Astrocyte of the hippocampus (primary cell): ENCODE results near the gene KCNG2.

Experiments used
- DNase-seq: peaks from one replicate; pipeline ENCODE4 v3.0.0; 2011; ENCODE audit warnings: low read depth, low spot score

Gene KCNG2

DNA sequence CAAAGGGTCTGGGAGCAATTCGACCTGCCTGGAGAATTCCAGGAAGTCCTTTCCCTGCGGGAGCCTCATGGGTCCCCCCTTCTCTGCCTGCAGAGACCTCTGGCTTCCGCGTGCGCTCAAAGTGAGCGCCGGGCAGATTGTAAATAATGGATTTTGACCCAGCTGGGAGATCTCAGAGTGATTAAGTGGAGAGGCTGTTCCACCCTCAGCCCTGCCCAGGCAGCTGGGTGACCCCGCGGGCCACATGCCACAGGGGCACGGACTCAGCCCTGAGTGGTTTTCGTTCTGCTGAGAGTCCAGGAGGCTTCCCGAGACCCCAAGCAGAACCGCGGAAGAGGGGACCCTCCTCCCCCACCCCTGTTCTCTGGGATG is 1.2 kb downstream of the KCNG2 start:
- no peak for DNase-seq

DNA sequence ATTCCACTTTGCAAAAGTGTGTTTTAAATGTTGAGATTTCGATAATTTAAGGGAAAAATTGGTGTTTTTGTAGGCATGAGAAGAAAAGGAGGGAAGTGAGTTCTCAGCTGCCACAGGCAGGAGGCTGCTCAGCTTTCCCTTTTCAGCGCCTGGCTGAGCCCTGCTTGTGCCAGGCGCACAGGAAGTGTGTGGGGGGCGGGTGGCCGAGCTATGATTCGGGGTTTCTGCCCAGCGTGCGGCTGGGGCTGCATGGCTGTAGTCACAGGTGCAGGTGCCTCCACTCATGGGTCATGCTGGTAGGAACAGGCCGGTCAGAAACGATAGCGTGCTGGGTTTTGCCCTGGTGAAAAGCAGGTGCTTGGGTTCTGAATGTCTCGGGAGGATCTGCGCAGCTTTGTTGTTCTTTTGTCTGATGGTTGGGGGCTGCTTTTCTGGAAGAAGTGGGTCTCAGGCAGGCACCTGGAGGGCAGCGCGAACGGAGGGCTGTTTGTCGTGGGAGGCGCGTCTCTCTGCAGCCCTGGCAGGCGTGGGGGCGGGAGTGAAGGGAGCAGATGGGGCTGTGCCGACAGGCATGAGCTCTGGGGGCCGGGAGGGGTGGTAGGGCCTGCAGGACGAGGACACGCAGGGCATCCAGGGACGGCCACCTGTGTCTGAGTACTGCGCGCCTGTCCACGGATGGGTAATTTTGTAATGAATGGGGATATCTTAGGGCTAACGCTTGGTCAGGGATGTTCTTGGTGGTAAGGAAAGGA is 2.1 kb downstream of the KCNG2 start:
- DNase-seq = no peak

DNA sequence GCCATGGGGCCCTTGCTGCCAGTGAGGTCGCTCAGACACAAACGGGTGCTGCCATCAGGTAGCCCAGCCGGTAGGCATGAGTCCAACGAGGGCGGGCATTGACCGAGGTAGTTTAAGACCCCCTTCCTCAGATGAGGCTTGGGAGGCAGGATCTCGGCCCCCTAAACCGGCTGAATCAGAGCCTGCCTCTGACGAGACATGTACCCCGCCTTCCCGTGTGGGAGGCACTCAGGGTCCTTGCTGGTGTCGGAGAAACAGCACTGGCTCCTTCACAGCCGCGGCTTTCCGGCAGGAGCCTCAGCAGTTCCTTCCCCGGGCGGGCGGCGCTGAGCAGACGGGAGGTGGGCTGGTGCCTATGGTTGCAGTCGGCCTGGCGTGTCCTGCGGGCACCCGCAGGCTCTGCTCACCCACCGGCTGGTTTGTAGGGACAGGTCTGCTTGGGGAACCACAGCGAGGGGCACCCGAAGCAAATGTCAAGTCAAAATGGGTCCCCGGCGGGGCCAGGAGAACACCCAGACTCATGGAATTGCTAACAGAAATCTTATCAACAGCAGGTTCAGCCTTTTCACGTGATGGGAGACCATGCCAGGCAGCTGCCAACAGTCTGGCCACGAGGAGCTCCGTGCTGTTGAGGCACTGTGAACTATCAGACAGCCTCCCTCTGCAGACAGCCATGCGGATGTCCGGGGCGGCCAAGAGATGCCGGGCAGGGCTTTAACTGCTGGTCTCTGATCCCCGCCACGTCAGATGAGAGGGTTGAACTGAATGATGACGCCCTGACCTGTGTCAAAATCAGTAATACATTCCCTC is 2.8 kb downstream of the KCNG2 start:
- DNase-seq = no peak

- DNase-seq = no peak
Observed at GRCh38 chr18:79801217-79801616, 3.5 kb downstream of the KCNG2 start.

DNA sequence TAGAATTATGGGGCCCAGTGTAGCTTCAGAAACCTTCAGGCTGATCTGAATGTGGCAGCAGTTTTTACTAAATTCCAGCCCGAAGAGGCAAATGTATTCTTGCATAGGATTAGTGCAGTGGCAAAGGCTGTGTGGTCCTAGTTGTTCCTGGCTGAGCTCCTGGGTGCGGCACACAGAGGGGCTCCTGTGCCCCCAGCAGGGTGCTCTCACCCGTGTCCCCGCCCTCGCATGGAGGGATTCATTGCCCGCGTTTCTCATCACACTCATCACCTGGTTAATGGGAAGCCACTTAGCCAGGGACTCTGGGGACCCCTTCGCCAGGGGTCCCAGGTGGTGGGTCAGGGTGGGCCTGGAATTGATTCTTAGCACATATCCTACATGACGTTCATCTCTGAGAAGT is 3.9 kb downstream of the KCNG2 start:
- no peak for DNase-seq

GRCh38 chr18:79802298-79802697 is 4.6 kb downstream of the KCNG2 start:
- no peak for DNase-seq

DNA sequence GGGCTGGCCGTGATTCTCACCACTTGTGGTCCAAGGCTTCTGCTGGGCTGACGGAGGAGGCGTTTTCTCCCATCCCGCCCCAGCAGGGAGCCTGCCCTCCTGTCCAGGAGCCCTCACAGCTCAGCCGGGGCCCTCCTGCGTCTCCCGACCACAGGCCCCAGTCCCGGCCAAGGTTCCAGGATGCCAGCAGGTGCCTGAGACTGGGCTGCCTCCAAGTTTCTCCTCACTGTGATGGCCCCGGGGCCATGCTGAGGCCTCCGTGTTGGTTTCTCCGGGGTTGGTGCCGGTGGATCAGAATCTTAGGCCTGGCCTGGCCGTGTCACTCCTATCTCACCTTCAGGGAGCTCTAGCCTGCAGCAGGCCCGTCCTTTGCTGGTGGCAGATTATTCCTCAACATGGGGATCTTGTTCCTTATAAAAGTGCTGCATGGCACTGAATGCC is 5.9 kb downstream of the KCNG2 start:
- no peak for DNase-seq

GRCh38 chr18:79804130-79804787 is 6.5 kb downstream of the KCNG2 start:
- DNase-seq = no peak

- no peak for DNase-seq
Observed at GRCh38 chr18:79805211-79805887, 7.6 kb downstream of the KCNG2 start.

- no peak for DNase-seq
Observed at GRCh38 chr18:79805926-79806487, 8.3 kb downstream of the KCNG2 start.

DNA sequence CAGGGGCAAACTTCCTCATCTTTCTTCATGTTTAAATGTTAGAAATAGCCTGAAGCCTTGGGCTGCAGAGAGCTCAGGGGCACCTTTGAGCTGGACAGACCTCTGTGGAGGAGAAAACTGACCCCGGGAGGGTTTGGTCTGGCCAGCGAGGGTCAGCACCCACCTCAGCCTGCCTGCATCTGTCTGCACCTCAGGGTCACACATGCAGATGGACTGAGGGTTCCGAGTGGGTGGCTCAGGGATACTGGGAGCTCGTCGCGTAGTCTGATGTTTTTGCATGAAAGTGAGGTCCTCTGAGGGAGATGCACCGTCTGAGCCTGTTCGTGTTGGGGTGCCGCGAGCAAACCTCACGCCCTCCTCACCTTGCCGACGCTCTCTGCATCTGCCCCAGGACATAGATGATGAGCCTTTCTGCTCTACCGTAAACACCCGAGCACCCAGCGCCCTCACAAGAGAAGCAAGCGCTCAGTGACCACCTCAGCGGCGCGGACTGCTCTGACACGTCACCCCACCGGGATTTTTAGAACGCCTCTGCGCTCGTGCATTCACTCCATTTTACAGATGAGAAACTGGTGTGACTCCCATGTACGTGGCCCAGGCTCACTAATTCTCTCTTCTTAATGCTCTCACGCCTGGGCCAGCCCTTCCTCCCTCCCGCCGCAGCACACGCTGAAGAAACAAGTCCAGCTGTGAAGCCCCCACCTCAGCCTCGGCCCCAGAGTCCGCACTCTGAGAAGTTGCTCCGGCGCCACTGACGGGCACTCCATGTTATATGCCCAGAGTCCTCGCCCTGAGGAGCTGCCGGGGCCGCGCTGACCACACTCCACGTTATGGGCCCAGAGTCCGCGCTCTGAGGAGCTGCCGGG is 9.5 kb downstream of the KCNG2 start:
- DNase-seq = no peak

DNA sequence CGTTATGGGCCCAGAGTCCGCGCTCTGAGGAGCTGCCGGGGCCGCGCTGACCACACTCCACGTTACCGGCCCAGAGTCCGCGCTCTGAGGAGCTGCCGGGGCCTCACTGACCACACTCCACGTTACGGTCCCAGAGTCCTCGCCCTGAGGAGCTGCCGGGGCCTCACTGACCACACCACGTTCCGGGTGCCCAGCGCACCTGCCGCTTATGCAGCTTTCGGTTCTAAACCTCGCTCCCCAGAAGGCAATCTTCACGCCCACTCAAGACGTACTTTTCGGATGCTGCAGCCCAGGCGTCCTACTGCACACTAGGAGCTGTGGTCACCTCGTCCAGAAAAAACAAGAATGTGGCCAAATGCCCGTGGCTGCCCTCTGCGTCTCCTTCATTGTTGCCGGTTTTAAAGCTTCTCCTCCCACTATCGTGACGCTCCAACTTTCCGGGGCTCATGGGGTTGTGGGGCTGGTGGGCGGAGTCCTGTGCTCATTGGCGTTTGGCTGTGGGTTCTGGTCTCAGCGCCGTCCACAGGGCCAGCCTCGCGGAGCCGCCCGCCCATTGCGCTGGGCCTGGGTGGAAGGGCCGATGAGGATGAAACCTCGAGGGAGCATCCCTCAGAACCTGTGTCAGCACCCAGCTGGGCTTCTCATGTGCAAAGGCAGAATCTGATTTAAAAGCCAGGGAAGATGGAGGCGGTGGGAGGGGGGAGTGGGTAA is 11.9 kb downstream of the KCNG2 start:
- no peak for DNase-seq

GRCh38 chr18:79812052-79812451 is 14.3 kb downstream of the KCNG2 start:
- DNase-seq = no peak

DNA sequence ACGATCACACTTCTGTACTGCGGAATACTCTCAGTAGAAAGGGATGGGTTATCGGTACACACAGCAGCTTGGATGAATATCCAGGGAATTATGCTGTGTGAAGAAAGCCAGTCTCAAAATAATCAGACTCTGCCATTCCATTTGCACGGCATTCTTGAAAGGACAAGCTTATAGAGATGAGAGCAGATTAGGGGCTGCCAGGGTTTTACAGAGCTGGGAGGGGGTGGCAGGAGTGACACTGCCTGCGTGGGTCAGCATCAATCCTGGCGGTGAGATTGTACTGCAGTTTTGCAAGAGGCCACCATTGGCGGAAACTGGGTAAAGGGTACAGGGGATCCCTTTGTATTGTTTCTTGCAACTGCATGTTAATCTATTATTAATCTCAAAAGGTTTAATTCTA is 16.6 kb downstream of the KCNG2 start:
- no peak for DNase-seq

DNA sequence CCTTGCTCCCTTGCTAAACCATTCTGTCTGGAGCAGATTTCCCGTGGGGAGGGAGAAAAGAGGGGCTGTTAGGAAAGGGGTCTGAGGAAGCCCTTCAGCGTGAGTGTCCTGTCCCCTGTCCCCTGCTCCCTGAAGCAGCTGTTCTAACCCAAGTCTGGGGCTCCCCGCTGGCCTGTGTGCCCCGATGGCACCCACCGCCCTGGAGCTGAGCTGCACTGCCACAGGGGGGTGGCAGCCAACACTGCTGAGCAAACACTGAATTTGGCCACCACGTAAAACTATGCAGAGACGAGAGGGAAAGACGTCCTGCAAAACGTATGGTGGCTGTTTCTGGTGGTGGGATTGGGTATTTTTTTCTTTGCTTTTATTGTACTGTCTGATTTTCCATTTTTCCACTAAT is 17.9 kb downstream of the KCNG2 start:
- no peak for DNase-seq

- DNase-seq = no peak
Observed at GRCh38 chr18:79816092-79816491, 18.4 kb downstream of the KCNG2 start.

DNA sequence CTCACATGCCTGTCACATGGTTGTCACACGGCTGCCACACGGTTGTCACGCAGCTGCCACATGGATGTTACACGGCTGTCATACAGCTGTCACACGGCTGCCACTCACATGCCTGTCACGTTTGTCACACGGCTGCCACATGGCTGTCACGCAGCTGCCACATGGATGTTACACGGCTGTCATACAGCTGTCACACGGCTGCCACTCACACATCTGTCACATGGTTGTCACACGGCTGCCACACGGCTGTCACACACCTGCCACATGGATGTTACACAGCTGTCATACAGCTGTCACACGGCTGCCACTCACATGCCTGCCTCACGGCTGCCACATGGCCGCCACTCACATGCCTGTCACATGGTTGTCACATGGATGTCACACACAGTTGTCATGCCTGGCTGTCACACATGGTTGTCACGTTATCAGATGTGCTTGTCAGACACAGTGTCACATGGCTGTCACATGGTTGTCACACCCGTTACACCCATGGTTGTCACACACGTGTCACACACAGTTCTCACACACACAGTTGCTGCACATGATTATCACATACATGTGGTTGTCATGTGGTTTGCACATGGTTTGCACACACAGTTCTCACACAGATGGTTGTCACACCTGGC is 19.4 kb downstream of the KCNG2 start:
- DNase-seq = no peak

GRCh38 chr18:79817607-79817998 is 19.9 kb downstream of the KCNG2 start:
- DNase-seq = no peak

DNA sequence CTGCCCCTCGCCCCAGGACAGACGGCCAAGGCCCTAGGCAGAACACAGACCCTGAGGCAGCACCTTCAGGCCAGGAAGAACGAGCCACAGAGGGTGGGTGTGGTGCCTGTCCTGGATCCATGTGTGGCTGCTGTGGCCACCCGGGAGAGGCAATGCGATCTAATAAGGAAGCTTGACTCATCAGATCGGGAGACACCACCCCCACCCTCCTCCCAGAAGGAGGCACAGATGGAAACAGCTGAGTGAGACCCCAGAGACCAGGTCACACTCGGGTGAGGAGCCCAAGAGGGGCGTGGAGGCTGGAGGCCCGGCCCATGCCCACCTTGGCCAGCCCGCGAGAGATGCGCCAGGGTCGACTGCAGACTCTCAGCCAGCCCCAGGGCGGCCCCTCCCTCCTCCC is 20.3 kb downstream of the KCNG2 start:
- DNase-seq = no peak

DNA sequence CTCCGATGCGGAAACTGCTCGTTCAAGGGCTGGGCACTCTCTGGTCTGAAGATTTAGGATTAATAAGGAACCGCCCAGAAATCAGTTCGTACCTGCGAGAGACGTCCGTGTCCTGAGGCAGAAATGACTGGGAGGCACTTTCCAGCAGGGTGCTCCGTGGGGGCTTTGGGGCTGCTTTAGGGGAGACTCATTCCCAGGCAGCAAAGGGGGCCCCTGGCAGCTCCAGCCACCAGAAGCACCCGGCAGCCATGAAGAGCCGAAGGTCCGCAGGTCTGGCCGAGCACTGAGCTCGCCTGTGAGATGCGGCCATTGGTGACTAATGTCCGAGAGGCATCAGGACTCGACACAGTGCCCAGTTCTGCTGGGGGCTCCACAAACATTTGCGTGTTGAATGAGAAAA is 20.9 kb downstream of the KCNG2 start:
- no peak for DNase-seq
